Bronchial epithelial cell (primary cell): ENCODE measurements around the gene CELF1. TPM values are rescaled to one million over a fixed set of nuclear protein-coding genes. Genes with fewer than 3 reads are reported as not detected.

Experiments
- DNase-seq: peaks from one replicate; pipeline ENCODE4 v3.0.0-alpha.2; 2010; ENCODE audit warnings: low read depth
- FAIRE-seq: peaks from 2 replicates; lab custom pipeline; 2011; peaks lifted over from hg19 to GRCh38; lab: Jason Lieb, UNC
- H3K27me3 ChIP-seq: 2 replicates; pipeline ENCODE4 v1.5.1; 2011; ENCODE audit warnings: low read length; ENCODE audit not compliant: control insufficient read depth, insufficient read depth
- H3K36me3 ChIP-seq: 2 replicates; pipeline ENCODE4 v1.5.1; 2011; ENCODE audit warnings: low read length; ENCODE audit not compliant: control insufficient read depth, insufficient read depth
- H3K4me3 ChIP-seq: 2 replicates; pipeline ENCODE4 v1.5.1; 2011; ENCODE audit warnings: mild to moderate bottlenecking, low read depth, low read length, control low read depth
- total RNA-seq: library from RNA; depleted of rRNA; stranded (reverse); fragments of >200 nt; gene quantifications from 2 replicates; pipeline ENCODE4 v1.2.1, GENCODE V29; 2014
- TF ChIP-seq, protein P1 (sequence below): IDR thresholded peaks from 2 replicates; pipeline ENCODE4 v1.5.1; 2011; ENCODE audit warnings: mild to moderate bottlenecking, moderate library complexity, low read length, control low read depth, inconsistent platforms; ENCODE audit not compliant: insufficient read depth, severe bottlenecking

Gene CELF1
- total RNA-seq, 1 donor from 2014 or later: 63.4 TPM

DNA sequence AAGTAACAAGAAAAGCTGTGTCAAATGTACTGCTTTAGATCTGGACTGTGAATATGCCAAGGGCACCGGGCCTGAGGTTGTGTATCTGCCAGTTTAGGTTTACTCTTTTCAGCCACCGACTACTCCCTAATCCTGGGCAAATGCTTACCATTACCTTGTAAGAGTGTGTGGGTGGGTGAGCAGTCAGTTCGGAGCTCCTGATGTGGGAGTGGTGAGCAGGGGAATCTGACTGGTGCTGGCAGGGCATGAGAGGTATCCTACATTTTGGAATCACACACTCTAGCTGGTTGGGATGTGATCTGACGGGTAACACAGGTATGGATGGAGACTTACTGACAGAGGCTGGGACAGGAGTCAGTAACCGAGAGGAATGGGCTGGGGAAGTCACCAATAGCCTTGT, 30.9 kb upstream of the CELF1 start:
- DNase-seq: no peak
- TF ChIP-seq, protein P1, sequence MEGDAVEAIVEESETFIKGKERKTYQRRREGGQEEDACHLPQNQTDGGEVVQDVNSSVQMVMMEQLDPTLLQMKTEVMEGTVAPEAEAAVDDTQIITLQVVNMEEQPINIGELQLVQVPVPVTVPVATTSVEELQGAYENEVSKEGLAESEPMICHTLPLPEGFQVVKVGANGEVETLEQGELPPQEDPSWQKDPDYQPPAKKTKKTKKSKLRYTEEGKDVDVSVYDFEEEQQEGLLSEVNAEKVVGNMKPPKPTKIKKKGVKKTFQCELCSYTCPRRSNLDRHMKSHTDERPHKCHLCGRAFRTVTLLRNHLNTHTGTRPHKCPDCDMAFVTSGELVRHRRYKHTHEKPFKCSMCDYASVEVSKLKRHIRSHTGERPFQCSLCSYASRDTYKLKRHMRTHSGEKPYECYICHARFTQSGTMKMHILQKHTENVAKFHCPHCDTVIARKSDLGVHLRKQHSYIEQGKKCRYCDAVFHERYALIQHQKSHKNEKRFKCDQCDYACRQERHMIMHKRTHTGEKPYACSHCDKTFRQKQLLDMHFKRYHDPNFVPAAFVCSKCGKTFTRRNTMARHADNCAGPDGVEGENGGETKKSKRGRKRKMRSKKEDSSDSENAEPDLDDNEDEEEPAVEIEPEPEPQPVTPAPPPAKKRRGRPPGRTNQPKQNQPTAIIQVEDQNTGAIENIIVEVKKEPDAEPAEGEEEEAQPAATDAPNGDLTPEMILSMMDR: no peak
- Histone ChIP-seq H3K27me3 (no peaks in the 10 kb centered on the region), H3K4me3 (no peak overlapping the region), H3K36me3 (peaks cover 22% of the 10 kb centered on the region)
- FAIRE-seq: no peak

DNA sequence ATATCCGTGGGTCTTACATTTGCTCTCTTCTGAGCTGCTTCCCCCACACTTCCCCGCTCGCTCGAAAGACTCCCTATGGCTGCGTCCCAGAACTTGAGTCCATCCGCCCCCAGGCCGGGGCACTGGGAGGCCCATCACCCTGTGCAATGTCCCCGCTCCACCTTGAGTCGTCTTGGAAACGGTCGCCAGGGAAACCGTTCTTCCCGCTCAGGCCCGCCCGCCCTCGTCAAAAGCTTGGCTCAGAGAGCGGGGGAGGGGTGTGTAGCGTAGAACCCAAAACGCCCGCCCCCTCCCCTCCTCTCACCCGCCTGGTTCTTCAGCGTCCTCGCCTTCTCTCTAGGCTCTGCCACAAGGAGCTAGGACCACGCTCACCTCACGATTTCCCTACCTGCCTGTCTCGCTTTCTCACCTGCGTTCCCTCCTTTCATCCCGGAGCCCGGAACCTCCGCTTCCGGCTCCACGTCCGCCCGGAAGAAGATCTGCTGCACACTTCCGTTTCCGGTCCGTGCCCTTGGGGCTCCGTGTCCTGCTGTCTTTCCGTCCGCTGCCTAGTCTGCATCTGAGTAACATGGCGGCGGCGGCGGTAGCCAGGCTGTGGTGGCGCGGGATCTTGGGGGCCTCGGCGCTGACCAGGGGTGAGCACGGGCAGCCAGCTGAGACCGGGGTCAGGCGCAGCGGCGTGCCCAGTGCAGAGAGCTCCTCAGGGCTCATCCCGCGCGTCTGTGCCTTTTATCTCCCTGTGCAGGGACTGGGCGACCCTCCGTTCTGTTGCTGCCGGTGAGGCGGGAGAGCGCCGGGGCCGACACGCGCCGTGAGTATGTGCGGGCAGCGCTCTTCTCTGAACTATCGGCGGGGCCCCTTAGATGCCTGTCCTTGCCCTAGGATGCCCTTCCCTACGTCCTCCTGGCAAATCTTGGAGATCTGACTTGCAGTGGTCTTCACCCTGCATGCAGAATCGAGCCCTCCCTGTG, 25.9 kb upstream of the CELF1 start, which contains the start of the genes KBTBD4 and NDUFS3:
Gene KBTBD4, minus strand, starts transcription at position 447 of the 971 bp plus-strand sequence. Its CDS starts 19 bp downstream, at position 428.
Gene NDUFS3, plus strand, starts transcription at position 551 of the 971 bp plus-strand sequence. Its CDS starts 18 bp downstream, at position 569.
- DNase-seq: peak; percentile 67
- peak within 1 kb of the TSS; percentile 98 for H3K4me3 ChIP-seq
- FAIRE-seq: no peak
- H3K36me3 ChIP-seq: peaks cover 23% of the 10 kb centered on the region
- TF ChIP-seq, protein P1: no peak
- H3K27me3 ChIP-seq: no peaks in the 10 kb centered on the region

DNA sequence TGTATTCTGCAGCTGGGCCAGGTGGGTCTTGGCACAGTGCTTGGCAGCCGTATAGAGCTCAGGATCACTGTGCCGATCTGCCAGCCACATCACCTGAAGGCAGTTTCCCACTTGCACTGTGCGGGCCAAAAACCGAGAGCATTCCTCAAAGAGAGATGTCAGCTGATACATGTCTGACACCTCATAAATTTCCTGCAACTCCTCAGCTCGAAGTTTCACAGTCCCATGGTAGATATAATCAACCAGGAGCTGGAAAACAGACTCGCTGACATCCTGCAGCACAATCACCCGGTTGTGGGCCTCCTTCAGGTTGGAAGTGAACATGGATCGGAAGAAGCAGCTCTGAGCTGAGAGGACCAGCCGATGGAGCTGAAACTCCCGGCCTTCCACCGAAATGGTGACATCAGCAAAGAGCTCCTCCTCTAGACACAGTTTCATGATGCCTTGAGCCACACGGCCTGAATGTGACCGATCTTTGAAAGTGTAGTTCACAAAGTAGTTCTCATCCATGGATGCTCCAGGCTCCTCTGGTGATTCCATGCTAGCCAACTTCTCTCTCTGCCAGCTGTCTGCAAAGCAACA, 24.6 kb upstream of the CELF1 start:
- no peak for FAIRE-seq
- Histone ChIP-seq H3K4me3 (no peak overlapping the region), H3K36me3 (peaks cover 20% of the 10 kb centered on the region), H3K27me3 (no peaks in the 10 kb centered on the region)
- TF ChIP-seq, protein P1: no peak
- no peak for DNase-seq

DNA sequence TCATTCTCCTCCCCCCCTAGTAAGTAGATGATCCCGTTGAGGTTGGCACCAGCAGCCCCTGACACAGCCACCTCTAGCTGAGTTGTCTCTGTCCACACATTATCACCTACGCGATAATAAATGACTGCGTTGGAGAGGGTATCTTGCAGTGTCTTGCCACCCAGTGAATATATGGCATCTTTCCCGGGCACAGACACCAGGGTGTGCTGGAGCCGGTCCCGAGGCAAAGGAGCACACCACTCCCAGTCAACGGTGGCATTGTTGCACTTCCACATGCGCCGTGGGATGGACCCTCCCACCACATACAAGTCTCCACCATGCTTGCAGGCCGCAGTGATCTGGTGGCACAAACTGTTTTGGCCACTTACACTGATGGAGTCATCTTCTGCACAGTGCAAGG, 20.4 kb upstream of the CELF1 start:
- TF ChIP-seq, protein P1: no peak
- peaks cover 14% of the 10 kb centered on the region for H3K36me3 ChIP-seq
- DNase-seq (no peak), FAIRE-seq (no peak)
- no peaks in the 10 kb centered on the region for H3K27me3 ChIP-seq
- no peak overlapping the region for H3K4me3 ChIP-seq

DNA sequence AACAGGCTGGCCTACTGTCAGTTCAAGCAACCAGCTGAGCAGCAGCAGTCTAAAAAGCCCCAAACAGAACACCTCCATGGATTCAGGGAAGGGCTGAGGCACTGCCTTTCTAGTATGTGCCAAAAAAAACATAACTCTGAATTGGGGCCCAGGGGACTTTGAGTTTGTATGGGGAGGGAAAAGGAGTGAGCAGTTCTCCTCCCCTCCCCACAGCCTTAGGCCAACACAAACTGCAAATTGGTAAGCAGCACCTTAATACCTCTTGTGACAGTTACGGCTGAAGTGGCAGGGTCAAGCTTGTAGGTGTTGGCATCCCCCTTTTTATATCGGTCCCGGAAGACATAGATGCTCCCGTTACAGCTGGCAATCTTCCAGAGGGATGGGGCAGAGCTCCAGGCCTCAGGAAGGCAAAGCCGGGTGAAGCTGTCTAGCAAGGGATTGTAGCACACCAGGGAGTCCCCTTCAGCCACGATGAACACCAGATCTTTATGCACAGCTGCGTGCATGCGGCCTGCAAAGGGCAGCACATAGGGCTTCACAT, 19.9 kb upstream of the CELF1 start:
- TF ChIP-seq, protein P1: no peak
- DNase-seq: no peak
- FAIRE-seq: no peak
- H3K36me3 ChIP-seq: peaks cover 14% of the 10 kb centered on the region
- H3K4me3 ChIP-seq: no peak overlapping the region
- H3K27me3 ChIP-seq: no peaks in the 10 kb centered on the region
